Upper lobe of left lung (tissue), 4 donors: Measurements from ENCODE around the gene NDUFAF2.

Source experiments
- EP300 ChIP-seq, 4 donors: sonication (generic); formaldehyde crosslinking; IDR thresholded peaks; one replicate each; pipeline ENCODE4 v1.5.1; 2017; ENCODE audit warnings: antibody characterized with exemption in 4 of 4, control low read depth in 2 of 4
- TF ChIP-seq, protein P1 (sequence below), 6 experiments: fragments of 450-650 bp in 4 of 6; fragments of 200-600 bp in 2 of 6; sonication (generic) in 2 of 6; IDR thresholded peaks; one replicate each; pipeline ENCODE4 v1.5.1; 2016 to 2019; ENCODE audit warnings: antibody characterized with exemption in 6 of 6

DNA sequence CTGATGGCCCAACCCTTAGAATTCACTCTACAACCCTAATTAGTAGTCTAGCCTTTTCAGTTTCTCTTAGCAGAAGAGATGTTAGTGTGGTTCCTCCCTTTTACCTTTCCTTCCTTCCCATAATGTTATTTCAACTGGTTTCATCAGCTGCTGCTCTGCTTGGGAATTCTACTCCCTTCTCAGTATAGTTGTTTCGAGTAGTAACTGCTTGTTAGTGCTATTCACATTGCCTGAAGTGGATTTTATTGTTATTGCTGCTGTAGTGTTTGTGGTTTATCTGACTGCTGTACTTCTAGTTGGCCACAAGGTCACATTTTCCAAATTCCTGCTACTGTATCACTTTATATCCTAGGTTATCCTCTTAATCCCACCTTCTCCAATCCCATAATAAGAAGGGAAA, 187.6 kb downstream of the NDUFAF2 start:
- TF ChIP-seq, protein P1, sequence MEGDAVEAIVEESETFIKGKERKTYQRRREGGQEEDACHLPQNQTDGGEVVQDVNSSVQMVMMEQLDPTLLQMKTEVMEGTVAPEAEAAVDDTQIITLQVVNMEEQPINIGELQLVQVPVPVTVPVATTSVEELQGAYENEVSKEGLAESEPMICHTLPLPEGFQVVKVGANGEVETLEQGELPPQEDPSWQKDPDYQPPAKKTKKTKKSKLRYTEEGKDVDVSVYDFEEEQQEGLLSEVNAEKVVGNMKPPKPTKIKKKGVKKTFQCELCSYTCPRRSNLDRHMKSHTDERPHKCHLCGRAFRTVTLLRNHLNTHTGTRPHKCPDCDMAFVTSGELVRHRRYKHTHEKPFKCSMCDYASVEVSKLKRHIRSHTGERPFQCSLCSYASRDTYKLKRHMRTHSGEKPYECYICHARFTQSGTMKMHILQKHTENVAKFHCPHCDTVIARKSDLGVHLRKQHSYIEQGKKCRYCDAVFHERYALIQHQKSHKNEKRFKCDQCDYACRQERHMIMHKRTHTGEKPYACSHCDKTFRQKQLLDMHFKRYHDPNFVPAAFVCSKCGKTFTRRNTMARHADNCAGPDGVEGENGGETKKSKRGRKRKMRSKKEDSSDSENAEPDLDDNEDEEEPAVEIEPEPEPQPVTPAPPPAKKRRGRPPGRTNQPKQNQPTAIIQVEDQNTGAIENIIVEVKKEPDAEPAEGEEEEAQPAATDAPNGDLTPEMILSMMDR (IDR thresholded peaks at IDR 0.05): no peak
- no peak for TF ChIP-seq EP300 (IDR thresholded peaks at IDR 0.05)
